Astrocyte of the cerebellum (primary cell): ENCODE data around the gene NLRX1.
A peak's percentile ranks its signal among the peaks of the same experiment; 100 is the strongest.
"Not testable (repeated sequence)": the region's sequence is repeated elsewhere in the genome, so short reads cannot be mapped to it uniquely, and the experiment has no call there.

Experiments used
- DNase-seq: peaks from one replicate; pipeline ENCODE4 v3.0.0-alpha.2; 2011; ENCODE audit warnings: low read depth
- H3K4me3 ChIP-seq: 2 replicates; pipeline ENCODE4 v1.5.1; 2011; ENCODE audit warnings: mild to moderate bottlenecking, low read depth, low read length, moderate library complexity
- in situ Hi-C: cut with HindIII; loops from 2 replicates; pipeline ENCODE4 v1.10.0; 2017; ENCODE audit warnings: low sequenced_read_pairs
- TF ChIP-seq, protein P1 (sequence below): IDR thresholded peaks from 2 replicates; pipeline ENCODE4 v1.5.1; 2012; ENCODE audit warnings: low read length, low read depth, moderate library complexity, mild to moderate bottlenecking; ENCODE audit errors: missing control alignments

NLRX1 gene

GRCh38 chr11:119195680-119196079, 27.2 kb downstream of the NLRX1 start:
- peak; percentile 20 for DNase-seq
- TF ChIP-seq, protein P1, sequence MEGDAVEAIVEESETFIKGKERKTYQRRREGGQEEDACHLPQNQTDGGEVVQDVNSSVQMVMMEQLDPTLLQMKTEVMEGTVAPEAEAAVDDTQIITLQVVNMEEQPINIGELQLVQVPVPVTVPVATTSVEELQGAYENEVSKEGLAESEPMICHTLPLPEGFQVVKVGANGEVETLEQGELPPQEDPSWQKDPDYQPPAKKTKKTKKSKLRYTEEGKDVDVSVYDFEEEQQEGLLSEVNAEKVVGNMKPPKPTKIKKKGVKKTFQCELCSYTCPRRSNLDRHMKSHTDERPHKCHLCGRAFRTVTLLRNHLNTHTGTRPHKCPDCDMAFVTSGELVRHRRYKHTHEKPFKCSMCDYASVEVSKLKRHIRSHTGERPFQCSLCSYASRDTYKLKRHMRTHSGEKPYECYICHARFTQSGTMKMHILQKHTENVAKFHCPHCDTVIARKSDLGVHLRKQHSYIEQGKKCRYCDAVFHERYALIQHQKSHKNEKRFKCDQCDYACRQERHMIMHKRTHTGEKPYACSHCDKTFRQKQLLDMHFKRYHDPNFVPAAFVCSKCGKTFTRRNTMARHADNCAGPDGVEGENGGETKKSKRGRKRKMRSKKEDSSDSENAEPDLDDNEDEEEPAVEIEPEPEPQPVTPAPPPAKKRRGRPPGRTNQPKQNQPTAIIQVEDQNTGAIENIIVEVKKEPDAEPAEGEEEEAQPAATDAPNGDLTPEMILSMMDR = no peak
- in situ Hi-C loops = loop anchor here (10.0 kb wide), 1 partner anchor 61 kb away; no protein-coding TSS in a partner anchor
- H3K4me3 ChIP-seq = no peak overlapping the region

GRCh38 chr11:119196833-119197483, 28.4 kb downstream of the NLRX1 start:
- in situ Hi-C loops = loop anchor here (10.0 kb wide), 1 partner anchor 62 kb away; no protein-coding TSS in a partner anchor
- TF ChIP-seq, protein P1 = peak; percentile 84
- no peak overlapping the region for H3K4me3 ChIP-seq
- peak; percentile 78 for DNase-seq

- in situ Hi-C loops = loop anchor here (10.0 kb wide), 1 partner anchor 64 kb away; no protein-coding TSS in a partner anchor
- H3K4me3 ChIP-seq = no peak overlapping the region
- DNase-seq = no peak
- TF ChIP-seq, protein P1 = no peak
Measured at GRCh38 chr11:119198925-119199324, 30.4 kb downstream of the NLRX1 start.

GRCh38 chr11:119201236-119201635, 32.7 kb downstream of the NLRX1 start:
- DNase-seq, in situ Hi-C loops, H3K4me3 ChIP-seq: not testable (repeated sequence)

DNA sequence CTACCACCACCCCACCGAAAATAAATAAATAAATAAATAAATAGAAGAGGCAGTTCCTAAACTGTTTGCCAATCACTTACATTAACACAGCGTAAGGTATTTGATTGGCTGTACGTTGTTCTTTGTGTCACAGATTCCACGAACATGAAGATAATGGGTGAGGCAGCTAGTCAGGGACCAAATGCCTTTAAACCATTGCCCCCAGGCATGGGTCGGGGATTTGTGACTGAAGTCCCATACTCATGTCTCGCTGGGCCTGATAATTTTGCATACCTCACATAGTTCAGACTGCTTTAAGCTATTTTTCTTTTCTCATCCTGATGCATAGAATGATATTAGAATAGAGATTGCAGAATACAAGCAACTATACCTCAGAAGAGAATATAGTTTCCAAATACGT, 34.0 kb downstream of the NLRX1 start:
- in situ Hi-C loops = no loop called here
- TF ChIP-seq, protein P1 = no peak
- H3K4me3 ChIP-seq = no peak overlapping the region

DNA sequence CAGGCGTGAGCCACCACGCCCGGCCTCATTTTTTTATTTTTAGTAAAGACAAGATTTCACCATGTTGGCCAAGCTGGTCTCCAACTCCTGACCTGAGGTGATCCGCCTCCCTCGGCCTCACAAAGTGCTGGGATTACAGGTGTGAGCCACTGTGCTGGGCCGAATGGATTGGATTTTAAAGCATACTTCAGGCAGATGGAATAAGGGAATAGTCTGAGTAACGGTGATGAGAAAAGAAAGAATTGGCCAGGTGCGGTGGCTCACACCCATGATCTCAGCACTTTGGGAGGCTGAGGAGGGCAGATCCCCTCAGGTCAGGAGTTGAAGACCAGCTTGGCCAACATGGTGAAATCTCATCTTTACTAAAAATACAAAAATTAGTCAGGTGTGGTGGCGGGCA, 35.5 kb downstream of the NLRX1 start:
- TF ChIP-seq, protein P1 = no peak
- DNase-seq = no peak
- in situ Hi-C loops = no loop called here
- H3K4me3 ChIP-seq = no peak overlapping the region

More for the DNA sequence above, 34.0 kb downstream of the NLRX1 start:
- no peak for DNase-seq

GRCh38 chr11:119205080-119205479, 36.6 kb downstream of the NLRX1 start:
- H3K4me3 ChIP-seq = peak overlapping the region; percentile 93
- DNase-seq = no peak
- in situ Hi-C loops = no loop called here
- TF ChIP-seq, protein P1 = no peak
